Activated T-cell treated with anti-CD3 and anti-CD28 coated beads, Interleukin-2, amount 50 U/mL, for 24 hours (primary cell): ENCODE measurements around the gene RFPL3.
A peak's percentile ranks its signal among the peaks of the same experiment; 100 is the strongest.
"Not testable (repeated sequence)": the region's sequence is repeated elsewhere in the genome, so short reads cannot be mapped to it uniquely, and the experiment has no call there.

Source experiments
- DNase-seq: peaks from one replicate; pipeline ENCODE4 v3.0.0-alpha.2; 2020
- H3K27ac Mint-ChIP-seq: 2 replicates; pipeline ENCODE4 v1.8.0; 2020; ENCODE audit warnings: mild to moderate bottlenecking, mixed read lengths
- H3K27me3 Mint-ChIP-seq: 2 replicates; pipeline ENCODE4 v1.8.0; 2020; ENCODE audit warnings: mixed read lengths
- H3K36me3 Mint-ChIP-seq: 2 replicates; pipeline ENCODE4 v1.8.0; 2020; ENCODE audit warnings: low read depth, mixed read lengths
- H3K4me1 Mint-ChIP-seq: 2 replicates; pipeline ENCODE4 v1.8.0; 2020; ENCODE audit warnings: low read depth, mixed read lengths
- H3K4me3 Mint-ChIP-seq: 2 replicates; pipeline ENCODE4 v1.8.0; 2020; ENCODE audit warnings: mild to moderate bottlenecking, moderate library complexity, mixed read lengths
- H3K9me3 Mint-ChIP-seq: 2 replicates; pipeline ENCODE4 v1.8.0; 2020; ENCODE audit warnings: mixed read lengths

The RFPL3 gene

DNA sequence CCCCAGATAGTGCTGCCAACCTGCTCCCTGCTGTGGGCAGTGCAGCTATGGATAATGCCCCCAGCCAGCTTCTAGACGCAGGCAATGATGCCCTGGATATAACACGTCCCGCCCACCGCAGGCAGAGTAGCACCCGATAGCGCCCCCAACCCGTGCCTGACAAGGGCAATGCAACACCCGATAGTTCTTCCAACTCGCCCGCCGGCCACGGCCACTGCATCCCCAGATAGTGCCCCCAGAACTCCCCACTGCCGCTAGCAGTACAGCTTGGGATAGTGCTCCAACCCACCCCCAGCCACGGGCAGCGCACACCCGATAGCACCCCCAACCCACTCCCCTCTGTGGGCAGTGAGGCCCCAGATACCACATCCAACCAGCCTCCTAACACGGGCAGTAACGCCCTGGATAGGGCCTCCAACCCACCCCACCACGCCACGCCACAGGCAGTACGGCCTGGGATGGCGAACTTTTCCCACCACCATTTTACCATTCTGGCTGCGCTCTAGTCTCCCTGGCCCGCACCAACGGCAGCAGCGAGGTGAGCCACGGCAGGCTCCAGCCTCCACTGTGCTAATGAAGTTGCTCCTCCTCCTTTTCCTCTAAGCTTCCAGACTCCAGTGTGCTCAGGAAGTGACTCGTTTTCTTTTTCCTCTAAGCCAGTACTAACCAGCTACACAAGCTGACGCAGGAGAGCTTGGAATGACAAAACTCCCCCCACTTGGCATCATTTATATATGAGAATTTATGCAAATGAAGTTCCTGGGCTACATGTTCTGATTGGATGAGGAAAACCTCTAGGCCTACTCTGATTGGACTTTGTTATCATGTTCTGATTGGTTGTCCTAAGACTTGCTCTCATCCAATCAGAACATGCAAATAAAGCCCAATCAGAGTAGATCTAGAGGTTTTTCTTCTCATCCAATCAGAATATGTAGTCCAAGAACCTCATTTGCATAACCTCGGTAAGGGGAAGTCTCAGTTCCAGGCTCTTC is 3.0 kb upstream of the RFPL3 start:
- Mint-ChIP-seq H3K9me3 (no peaks in the 10 kb centered on the region), H3K4me3 (no peak overlapping the region), H3K4me1 (no peaks in the 10 kb centered on the region), H3K36me3 (no peaks in the 10 kb centered on the region), H3K27ac (no peak overlapping the region), H3K27me3 (no peaks in the 10 kb centered on the region)
- no peak for DNase-seq

DNA sequence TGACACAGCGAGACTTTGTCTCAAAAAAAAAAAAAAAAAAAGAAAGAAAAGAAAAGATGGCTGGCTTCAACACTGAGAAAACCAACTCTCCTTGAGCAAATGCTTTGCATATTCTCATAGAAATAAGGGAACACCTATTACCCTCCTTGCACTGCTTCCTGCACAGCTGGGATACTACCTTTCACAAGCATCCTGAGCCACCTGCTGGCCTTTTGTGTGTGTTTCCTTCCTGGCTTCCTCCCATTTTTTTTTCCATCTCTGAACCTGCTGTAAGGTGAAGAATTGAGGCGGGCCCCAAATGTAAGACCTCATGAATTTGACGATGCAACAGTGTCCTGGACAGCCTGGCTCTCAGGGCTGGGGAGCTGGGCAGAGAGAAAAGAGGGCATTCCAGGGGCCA is 1.9 kb upstream of the RFPL3 start:
- Mint-ChIP-seq H3K27ac (no peak overlapping the region), H3K27me3 (no peaks in the 10 kb centered on the region), H3K36me3 (peaks cover 3% of the 10 kb centered on the region), H3K4me1 (no peaks in the 10 kb centered on the region), H3K9me3 (no peaks in the 10 kb centered on the region), H3K4me3 (no peak overlapping the region)
- no peak for DNase-seq

DNA sequence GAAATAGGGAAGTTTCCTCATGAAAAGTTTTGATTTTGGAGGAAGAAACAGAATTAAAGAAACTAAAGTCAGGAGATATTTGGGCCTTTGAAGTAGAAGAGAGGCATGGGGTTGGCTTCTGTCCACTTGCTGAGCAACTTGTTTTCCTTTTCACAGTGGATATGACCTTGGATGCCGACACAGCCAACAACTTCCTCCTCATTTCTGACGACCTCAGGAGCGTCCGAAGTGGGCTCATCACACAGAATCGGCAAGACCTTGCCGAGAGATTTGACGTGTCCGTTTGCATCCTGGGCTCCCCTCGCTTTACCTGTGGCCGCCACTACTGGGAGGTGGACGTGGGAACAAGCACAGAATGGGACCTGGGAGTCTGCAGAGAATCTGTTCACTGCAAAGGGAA is 2.4 kb downstream of the RFPL3 start:
- not testable (repeated sequence) for H3K4me3 Mint-ChIP-seq, DNase-seq, H3K36me3 Mint-ChIP-seq, H3K27ac Mint-ChIP-seq, H3K4me1 Mint-ChIP-seq, H3K27me3 Mint-ChIP-seq, H3K9me3 Mint-ChIP-seq

DNA sequence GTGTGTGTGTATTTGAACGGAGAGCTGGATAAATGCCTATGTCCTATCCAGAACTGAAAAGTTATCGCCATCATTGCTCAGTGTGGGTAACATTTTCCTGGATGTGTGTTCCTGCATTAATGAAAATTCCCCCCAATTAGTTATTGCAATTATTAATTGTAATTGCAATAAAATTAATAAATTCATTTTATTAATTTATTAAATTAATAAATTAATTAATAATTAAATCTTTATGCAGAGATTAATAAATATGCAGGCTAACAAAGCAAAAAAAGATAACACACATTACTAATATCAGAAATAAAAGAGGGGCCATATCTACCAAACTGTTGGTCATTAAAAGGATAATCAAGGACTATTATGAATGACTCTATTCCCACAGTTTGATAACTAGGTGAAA is 3.6 kb downstream of the RFPL3 start:
- Mint-ChIP-seq H3K36me3 (peaks cover 3% of the 10 kb centered on the region), H3K27ac (no peak overlapping the region), H3K4me3 (no peak overlapping the region), H3K9me3 (no peaks in the 10 kb centered on the region), H3K27me3 (no peaks in the 10 kb centered on the region), H3K4me1 (no peaks in the 10 kb centered on the region)
- DNase-seq: no peak

DNA sequence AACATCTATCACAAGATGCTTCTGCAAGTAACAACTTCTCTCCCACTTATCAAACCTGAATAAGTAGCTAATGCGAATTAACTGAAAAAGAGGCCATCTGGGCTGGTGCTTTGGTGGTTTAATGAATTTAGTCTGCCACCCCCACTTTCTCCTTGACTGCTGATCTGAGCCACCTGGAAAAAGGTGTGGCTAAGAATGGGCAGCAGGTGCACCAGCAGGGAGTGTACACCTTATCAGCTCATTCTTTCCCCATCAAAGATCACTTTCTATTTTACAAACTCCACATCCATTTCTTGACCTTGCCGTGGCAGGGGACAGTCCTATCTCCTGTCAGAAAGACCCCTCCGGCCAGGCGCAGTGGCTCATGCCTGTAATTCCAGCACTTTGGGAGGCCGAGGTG is 6.5 kb downstream of the RFPL3 start:
- no peaks in the 10 kb centered on the region for H3K9me3 Mint-ChIP-seq
- no peak for DNase-seq
- H3K4me3 Mint-ChIP-seq: no peak overlapping the region
- peaks cover 3% of the 10 kb centered on the region for H3K36me3 Mint-ChIP-seq
- no peak overlapping the region for H3K27ac Mint-ChIP-seq
- no peaks in the 10 kb centered on the region for H3K27me3 Mint-ChIP-seq
- peaks cover 1% of the 10 kb centered on the region for H3K4me1 Mint-ChIP-seq

DNA sequence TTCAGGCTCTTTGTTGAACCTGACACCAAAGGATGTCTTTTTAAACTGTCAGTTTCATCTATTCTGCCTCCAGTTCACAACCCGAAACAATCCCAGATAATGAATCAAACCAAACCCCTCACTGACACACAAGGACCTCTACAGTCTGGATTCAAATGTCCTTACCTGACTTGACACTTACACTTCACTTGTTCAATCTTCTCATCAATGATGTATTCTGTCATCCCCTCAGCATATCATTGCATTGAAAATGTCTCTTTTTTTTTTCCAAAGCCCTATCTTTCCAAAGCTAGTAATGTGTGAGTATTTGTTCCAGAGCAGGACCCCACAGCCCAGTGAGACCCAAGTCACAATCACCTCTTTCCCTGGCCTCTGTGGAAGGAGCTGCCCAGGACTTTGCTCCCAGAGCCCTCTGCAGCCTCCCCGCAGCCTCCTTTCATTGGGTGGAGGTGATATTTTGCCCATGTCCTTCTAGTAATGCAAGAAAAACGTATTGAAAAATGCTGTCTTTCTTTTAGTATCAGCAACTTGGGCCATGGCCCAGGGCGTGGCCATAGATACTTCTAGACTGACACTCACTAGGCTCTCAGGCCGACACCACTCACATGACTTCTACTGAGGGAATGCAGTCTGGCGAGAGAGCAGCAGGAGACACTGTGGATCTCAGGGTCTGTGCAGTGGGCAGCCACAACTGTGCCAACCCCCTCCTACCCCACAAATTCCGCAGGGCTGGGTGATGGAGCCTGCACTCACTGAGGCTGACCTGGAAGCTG is 18.2 kb downstream of the RFPL3 start:
- Mint-ChIP-seq H3K4me3 (no peak overlapping the region), H3K27ac (no peak overlapping the region), H3K4me1 (no peaks in the 10 kb centered on the region), H3K27me3 (no peaks in the 10 kb centered on the region), H3K36me3 (peaks cover 8% of the 10 kb centered on the region), H3K9me3 (no peaks in the 10 kb centered on the region)
- no peak for DNase-seq

DNA sequence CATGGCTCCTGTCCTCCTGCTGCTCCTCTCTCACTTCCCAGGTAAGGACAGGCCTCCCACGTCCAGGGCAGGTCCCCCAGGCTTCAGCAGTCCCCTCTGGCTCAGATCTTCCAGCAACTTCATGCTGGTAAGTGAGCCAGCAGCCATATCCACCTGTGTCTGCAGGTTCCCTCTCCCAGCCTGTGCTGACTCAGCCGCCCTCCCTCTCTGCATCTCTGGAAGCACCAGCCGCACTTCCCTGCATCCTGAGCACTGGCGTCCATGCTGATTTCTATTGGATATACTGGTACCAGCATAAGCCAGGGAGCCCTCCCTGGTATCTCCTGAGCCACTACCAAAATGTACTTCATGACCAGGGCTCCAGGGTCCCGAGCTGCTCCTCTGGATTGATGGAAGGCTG is 19.0 kb downstream of the RFPL3 start:
- no peak for DNase-seq
- no peaks in the 10 kb centered on the region for H3K4me1 Mint-ChIP-seq
- H3K36me3 Mint-ChIP-seq: peaks cover 8% of the 10 kb centered on the region
- no peak overlapping the region for H3K4me3 Mint-ChIP-seq
- no peak overlapping the region for H3K27ac Mint-ChIP-seq
- H3K27me3 Mint-ChIP-seq: no peaks in the 10 kb centered on the region
- no peaks in the 10 kb centered on the region for H3K9me3 Mint-ChIP-seq

DNA sequence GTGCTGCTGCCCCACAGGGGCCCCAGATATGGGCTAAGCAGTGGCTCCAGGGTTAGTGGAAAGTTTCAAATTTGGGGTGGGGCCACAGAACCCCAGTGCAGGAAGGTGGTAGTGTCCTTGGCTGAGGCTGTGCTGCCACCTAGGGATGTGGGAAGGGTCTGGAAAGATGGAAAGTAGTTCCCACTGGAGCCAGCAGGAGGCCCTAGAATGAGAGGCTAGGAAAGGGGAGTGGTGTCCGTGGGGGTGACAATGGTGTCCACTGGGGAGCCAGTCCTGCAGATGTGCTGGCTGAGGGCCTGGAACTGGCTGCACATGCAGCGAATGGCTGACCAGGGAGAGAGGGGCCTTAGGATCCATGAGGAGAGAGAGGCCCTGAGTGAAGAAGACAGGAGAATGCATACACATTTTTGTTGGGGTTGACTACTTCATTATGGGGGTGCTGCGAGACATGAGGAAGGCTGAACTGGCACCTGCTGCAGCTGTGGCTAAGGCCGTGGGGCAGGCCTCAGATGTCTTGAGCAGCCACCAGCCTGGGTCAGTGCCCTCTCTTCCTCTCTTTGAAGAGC is 21.1 kb downstream of the RFPL3 start:
- Mint-ChIP-seq H3K4me1 (no peaks in the 10 kb centered on the region), H3K4me3 (no peak overlapping the region), H3K36me3 (peaks cover 8% of the 10 kb centered on the region), H3K9me3 (no peaks in the 10 kb centered on the region), H3K27me3 (no peaks in the 10 kb centered on the region), H3K27ac (no peak overlapping the region)
- DNase-seq: no peak

DNA sequence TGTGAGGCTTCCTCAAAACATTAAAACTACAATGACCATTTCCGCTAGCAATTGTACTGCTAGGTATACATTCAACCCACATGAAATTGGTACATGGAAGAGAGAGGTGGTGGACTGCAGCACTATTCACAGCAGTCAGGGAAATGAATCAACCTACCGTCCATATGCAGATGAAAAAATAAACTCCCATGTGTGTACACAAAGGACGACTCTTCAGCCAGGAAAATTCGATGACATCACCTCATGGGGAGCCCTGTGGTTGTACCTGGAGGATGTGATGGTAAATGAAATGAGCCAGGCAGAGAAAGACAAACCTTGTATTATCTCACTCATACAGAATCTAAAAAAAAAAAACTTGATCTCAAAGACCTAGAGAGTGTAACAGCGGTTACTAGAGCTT is 23.3 kb downstream of the RFPL3 start:
- DNase-seq: no peak
- Mint-ChIP-seq H3K9me3 (no peaks in the 10 kb centered on the region), H3K27ac (no peak overlapping the region), H3K4me3 (no peak overlapping the region), H3K36me3 (peaks cover 19% of the 10 kb centered on the region), H3K27me3 (no peaks in the 10 kb centered on the region), H3K4me1 (no peaks in the 10 kb centered on the region)

DNA sequence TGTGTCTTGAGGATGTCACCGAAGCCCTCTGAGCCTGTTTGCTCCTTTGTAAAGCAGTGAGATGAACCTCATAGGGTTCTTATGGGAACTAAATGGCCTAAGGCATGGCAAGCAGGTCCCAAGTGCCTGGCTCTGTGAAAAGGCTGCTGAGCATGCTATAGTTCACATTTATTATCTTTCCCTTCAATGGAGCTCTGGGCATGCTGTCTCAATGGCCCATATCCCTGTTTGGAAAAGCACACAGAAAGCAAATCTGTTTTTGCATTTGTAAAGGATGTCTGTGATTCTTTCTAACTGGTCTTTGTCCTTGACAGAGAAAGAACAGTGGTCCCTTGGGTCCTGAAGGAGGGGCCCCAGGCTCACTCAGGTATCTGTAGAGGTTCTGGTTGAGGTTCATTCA is 28.0 kb downstream of the RFPL3 start:
- Mint-ChIP-seq H3K4me1 (no peaks in the 10 kb centered on the region), H3K36me3 (peaks cover 56% of the 10 kb centered on the region), H3K4me3 (no peak overlapping the region), H3K9me3 (no peaks in the 10 kb centered on the region), H3K27ac (no peak overlapping the region), H3K27me3 (no peaks in the 10 kb centered on the region)
- DNase-seq: no peak

DNA sequence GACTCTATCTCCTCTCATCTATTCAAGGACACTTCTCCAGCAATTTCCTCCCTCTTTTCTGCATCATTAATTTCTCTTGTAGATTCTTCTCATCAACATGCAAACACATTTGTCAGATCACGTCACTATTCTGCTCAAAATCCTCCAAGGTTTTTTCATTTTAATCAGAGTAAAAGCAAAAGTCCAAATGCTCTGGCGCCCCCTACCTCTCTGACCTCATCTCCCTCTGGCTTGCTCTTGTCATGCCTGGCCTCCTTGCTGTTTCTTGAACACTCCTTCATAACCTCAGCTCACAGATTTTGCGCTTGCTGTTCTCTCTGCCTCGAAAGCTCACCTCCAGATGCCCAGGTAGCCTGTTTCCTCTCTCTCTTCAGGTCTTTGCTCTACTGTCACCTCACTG is 32.0 kb downstream of the RFPL3 start:
- Mint-ChIP-seq H3K27me3 (no peaks in the 10 kb centered on the region), H3K4me3 (no peak overlapping the region), H3K27ac (peak overlapping the region; percentile 51), H3K36me3 (peaks cover 93% of the 10 kb centered on the region), H3K9me3 (no peaks in the 10 kb centered on the region), H3K4me1 (peaks cover 3% of the 10 kb centered on the region)
- no peak for DNase-seq

DNA sequence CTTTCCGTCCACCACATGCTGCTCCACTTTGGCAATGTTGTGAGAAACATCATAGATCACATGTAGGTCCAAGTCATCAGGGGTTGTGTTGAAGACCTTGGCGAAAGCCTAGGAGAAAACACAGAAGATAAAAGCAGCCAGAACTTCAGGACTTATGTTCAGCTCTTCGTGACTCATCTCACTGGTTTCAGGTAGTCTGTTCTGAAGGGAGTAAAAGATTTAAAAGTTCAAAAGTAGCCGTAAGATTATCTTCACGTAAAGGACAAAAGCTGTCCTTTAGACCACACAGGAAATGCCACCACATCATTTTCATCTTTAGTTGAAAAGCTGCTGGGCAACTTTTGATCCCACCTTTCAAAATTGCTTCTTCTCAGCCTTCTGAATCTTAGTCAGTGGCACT is 37.4 kb downstream of the RFPL3 start:
- Mint-ChIP-seq H3K36me3 (peaks cover 95% of the 10 kb centered on the region), H3K4me3 (no peak overlapping the region), H3K27me3 (no peaks in the 10 kb centered on the region), H3K27ac (peak overlapping the region; percentile 74), H3K4me1 (peaks cover 18% of the 10 kb centered on the region), H3K9me3 (no peaks in the 10 kb centered on the region)
- no peak for DNase-seq

DNA sequence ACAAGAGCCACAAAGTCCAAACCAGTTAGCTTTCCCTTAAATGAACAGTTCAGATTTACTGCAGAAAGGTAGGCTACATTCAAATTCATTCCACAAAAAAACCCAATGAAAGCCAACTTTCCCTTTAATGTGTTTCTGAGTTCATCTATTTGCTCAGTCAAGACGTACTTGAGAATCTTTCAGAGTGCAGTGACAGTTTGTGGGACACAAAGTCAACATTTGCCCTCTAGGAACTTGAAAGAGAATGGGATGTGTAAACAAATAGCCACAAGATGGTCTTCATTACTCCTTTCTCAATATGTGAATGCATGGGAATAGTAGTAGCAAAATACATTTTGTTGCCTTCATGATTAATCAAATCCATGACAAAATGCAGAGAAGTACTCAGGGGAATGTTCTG is 38.6 kb downstream of the RFPL3 start:
- Mint-ChIP-seq H3K36me3 (peaks cover 97% of the 10 kb centered on the region), H3K27ac (no peak overlapping the region), H3K4me1 (peaks cover 18% of the 10 kb centered on the region), H3K27me3 (no peaks in the 10 kb centered on the region), H3K4me3 (no peak overlapping the region), H3K9me3 (no peaks in the 10 kb centered on the region)
- DNase-seq: no peak

DNA sequence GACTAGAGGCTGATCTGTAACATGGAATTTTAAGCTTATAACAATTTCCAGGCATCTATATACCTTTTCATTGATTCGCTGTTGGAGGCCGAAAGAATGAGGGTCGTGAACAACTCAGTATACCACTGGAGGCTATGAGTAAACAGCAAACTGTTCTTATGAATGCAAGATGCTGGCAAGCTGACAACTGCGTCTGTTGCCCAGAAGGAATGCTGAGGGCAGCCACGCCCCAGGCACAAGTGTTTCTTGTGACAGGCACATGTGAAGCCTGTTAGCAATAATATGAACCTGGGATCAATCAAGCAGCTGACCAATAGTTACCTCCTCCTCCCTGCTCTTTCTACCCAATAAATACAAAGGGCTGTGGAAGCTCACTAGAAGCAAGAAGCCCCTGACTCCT is 39.1 kb downstream of the RFPL3 start:
- Mint-ChIP-seq H3K27me3 (no peaks in the 10 kb centered on the region), H3K36me3 (peaks cover 98% of the 10 kb centered on the region), H3K4me1 (peaks cover 18% of the 10 kb centered on the region), H3K27ac (peak overlapping the region; percentile 9), H3K4me3 (no peak overlapping the region), H3K9me3 (no peaks in the 10 kb centered on the region)
- no peak for DNase-seq

DNA sequence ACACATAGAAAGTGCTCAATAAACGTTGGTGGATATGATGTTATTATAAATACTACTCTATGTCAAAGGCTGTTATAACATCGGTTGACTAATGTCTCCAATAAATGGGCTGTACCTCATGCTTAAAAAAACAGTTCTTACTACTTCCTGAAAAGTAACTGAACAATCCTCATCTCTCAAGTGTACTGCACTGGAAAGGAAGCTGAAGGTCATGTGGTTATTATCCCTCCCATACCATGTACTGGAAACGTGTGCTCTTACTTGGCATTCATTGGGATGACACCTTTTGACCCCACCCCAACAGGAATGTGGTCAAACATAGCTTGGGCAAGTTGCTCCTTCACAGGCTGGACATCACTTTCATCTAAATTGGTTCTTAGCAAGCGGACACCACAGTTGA is 43.8 kb downstream of the RFPL3 start:
- Mint-ChIP-seq H3K36me3 (peaks cover 95% of the 10 kb centered on the region), H3K9me3 (no peaks in the 10 kb centered on the region), H3K27ac (peak overlapping the region; percentile 37), H3K27me3 (no peaks in the 10 kb centered on the region), H3K4me1 (no peaks in the 10 kb centered on the region), H3K4me3 (no peak overlapping the region)
- DNase-seq: no peak
